Keratinocyte (primary cell): ENCODE data around the gene SIN3B. TPM values are rescaled to one million over a fixed set of nuclear protein-coding genes. Genes with fewer than 3 reads are reported as not detected.

Experiments
- DNase-seq: peaks from one replicate; pipeline ENCODE4 v3.0.0-alpha.2; 2011; ENCODE audit warnings: low read depth, missing footprints, low spot score
- FAIRE-seq: peaks from 2 replicates; lab custom pipeline; 2011; peaks lifted over from hg19 to GRCh38; lab: Jason Lieb, UNC
- H2AFZ ChIP-seq: 2 replicates; pipeline ENCODE4 v1.6.0; 2012; ENCODE audit warnings: low read length, control low read depth, inconsistent platforms; ENCODE audit not compliant: control insufficient read depth
- H3K27ac ChIP-seq: 2 replicates; pipeline ENCODE4 v1.5.1; 2011; ENCODE audit warnings: low read length; ENCODE audit not compliant: control insufficient read depth, insufficient read depth
- H3K27me3 ChIP-seq: 3 replicates; pipeline ENCODE4 v1.6.0; 2011; ENCODE audit warnings: low read length; ENCODE audit not compliant: control insufficient read depth, insufficient read depth; ENCODE audit errors: extremely low read depth
- H3K36me3 ChIP-seq, 2 experiments: 2 replicates in 1 of 2; 3 replicates in 1 of 2; pipeline ENCODE4 v1.5.1; 2011; ENCODE audit warnings: low read length in 2 of 2, mild to moderate bottlenecking in 1 of 2; ENCODE audit not compliant: control insufficient read depth in 2 of 2, insufficient read depth in 2 of 2; ENCODE audit errors: extremely low read depth in 1 of 2
- H3K4me1 ChIP-seq: 3 replicates; pipeline ENCODE4 v1.5.1; 2011; ENCODE audit warnings: low read length; ENCODE audit not compliant: control insufficient read depth, insufficient read depth; ENCODE audit errors: extremely low read depth
- H3K4me2 ChIP-seq: 3 replicates; pipeline ENCODE4 v1.6.0; 2011; ENCODE audit warnings: low read depth, low read length; ENCODE audit not compliant: control insufficient read depth, insufficient read depth; ENCODE audit errors: extremely low read depth
- H3K4me3 ChIP-seq, 3 experiments: fragments of 200-600 bp in 1 of 3; sonication (generic) in 1 of 3; 2 replicates in 2 of 3; 3 replicates in 1 of 3; pipeline ENCODE4 v1.5.1; 2011 to 2016; ENCODE audit warnings: low read length in 3 of 3, mild to moderate bottlenecking in 3 of 3, control low read depth in 2 of 3, inconsistent platforms in 1 of 3, low read depth in 1 of 3, mixed read lengths in 1 of 3, mixed run types in 1 of 3, moderate library complexity in 1 of 3; ENCODE audit not compliant: control insufficient read depth in 2 of 3, insufficient read depth in 2 of 3; ENCODE audit errors: extremely low read depth in 1 of 3
- H3K79me2 ChIP-seq: 2 replicates; pipeline ENCODE4 v1.6.0; 2012; ENCODE audit warnings: low read length; ENCODE audit not compliant: control insufficient read depth, insufficient read depth
- H3K9ac ChIP-seq: 3 replicates; pipeline ENCODE4 v1.6.0; 2011; ENCODE audit warnings: low read length; ENCODE audit not compliant: control insufficient read depth, insufficient read depth; ENCODE audit errors: extremely low read depth
- H3K9me1 ChIP-seq: 3 replicates; pipeline ENCODE4 v1.6.0; 2011; ENCODE audit warnings: low read length; ENCODE audit not compliant: control insufficient read depth, insufficient read depth; ENCODE audit errors: extremely low read depth
- H3K9me3 ChIP-seq: 2 replicates; pipeline ENCODE4 v1.5.1; 2012; ENCODE audit warnings: low read depth, low read length; ENCODE audit not compliant: control insufficient read depth
- H4K20me1 ChIP-seq: 3 replicates; pipeline ENCODE4 v1.6.0; 2011; ENCODE audit warnings: low read length; ENCODE audit not compliant: control insufficient read depth, insufficient read depth; ENCODE audit errors: extremely low read depth
- EZH2 ChIP-seq: IDR thresholded peaks from one replicate; pipeline ENCODE4 v1.6.1; 2012; ENCODE audit warnings: inconsistent platforms, mild to moderate bottlenecking, low read length, moderate library complexity
- dilution Hi-C: fragments of 300-500 bp; cut with MboI; formaldehyde crosslinking; loops from one replicate; pipeline ENCODE4 v1.7.0; 2020; ENCODE audit warnings: low sequenced_read_pairs; ENCODE audit not compliant: extremely low pct_ligation_motif_present
- polyA plus RNA-seq, 5 experiments: library from polyadenylated mRNA; depleted of rRNA in 3 of 5; stranded (reverse) in 3 of 5; stranded (forward) in 1 of 5; unstranded in 1 of 5; fragments of >200 nt; gene quantifications; 1 replicate in 1 of 5; 2 replicates in 3 of 5; 3 replicates in 1 of 5; pipeline versions ENCODE4 v1.2.1 to v1.2.3, GENCODE V29; 2011 to 2012; ENCODE audit warnings: missing spikeins in 2 of 5, low read depth in 1 of 5, low replicate concordance in 1 of 5
- TF ChIP-seq, protein P1 (sequence below), 3 experiments: IDR thresholded peaks in 1 of 3; conservative IDR thresholded peaks in 1 of 3; optimal IDR thresholded peaks in 1 of 3; 2 replicates in 2 of 3; 3 replicates in 1 of 3; pipeline versions ENCODE3 to v1.5.1; 2011; ENCODE audit warnings: low read length in 3 of 3, mild to moderate bottlenecking in 3 of 3, moderate library complexity in 2 of 3, control low read depth in 1 of 3, inconsistent platforms in 1 of 3; ENCODE audit not compliant: insufficient read depth in 2 of 3; ENCODE audit errors: extremely low read depth in 1 of 3

SIN3B gene
- polyA plus RNA-seq, 1 donor (not counting 4 experiments of a cell fraction or from before 2014, with no cell fraction given): 30.9 TPM

DNA sequence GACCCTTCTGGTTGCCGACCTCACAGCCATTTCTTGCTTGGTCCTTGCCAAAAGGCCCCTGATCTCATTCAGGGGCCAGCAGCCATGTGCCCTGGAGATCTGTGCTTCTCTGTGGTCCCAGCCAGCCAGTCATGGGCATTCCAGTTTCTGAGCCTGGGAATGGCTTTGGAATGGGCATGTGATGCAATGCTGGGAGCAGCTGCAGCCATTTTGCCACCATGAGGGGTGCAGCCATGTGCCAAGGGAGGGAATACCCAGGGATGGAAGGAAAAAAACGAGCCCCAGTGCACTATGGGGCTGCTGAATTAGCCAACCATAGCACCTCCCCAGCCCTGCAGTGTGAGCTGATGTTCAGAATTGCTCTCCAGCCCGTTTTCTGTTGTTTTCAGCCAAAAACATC, 85.9 kb downstream of the SIN3B start:
- H3K9me1 ChIP-seq: no peaks in the 10 kb centered on the region
- dilution Hi-C loops: no loop called here
- H3K79me2 ChIP-seq: no peaks in the 10 kb centered on the region
- no peaks in the 10 kb centered on the region for H3K9me3 ChIP-seq
- H3K4me1 ChIP-seq: no peaks in the 10 kb centered on the region
- no peak overlapping the region for H3K9ac ChIP-seq
- no peaks in the 10 kb centered on the region for H3K27me3 ChIP-seq
- H3K27ac ChIP-seq: no peak overlapping the region
- no peaks in the 10 kb centered on the region for H4K20me1 ChIP-seq
- no peak overlapping the region for H3K4me3 ChIP-seq
- no peak for DNase-seq
- no peaks in the 10 kb centered on the region for H3K36me3 ChIP-seq
- TF ChIP-seq, protein P1, sequence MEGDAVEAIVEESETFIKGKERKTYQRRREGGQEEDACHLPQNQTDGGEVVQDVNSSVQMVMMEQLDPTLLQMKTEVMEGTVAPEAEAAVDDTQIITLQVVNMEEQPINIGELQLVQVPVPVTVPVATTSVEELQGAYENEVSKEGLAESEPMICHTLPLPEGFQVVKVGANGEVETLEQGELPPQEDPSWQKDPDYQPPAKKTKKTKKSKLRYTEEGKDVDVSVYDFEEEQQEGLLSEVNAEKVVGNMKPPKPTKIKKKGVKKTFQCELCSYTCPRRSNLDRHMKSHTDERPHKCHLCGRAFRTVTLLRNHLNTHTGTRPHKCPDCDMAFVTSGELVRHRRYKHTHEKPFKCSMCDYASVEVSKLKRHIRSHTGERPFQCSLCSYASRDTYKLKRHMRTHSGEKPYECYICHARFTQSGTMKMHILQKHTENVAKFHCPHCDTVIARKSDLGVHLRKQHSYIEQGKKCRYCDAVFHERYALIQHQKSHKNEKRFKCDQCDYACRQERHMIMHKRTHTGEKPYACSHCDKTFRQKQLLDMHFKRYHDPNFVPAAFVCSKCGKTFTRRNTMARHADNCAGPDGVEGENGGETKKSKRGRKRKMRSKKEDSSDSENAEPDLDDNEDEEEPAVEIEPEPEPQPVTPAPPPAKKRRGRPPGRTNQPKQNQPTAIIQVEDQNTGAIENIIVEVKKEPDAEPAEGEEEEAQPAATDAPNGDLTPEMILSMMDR (optimal IDR thresholded peaks at IDR 0.05 in 1 of 3, IDR thresholded peaks at IDR 0.05 in 1 of 3, conservative IDR thresholded peaks at IDR 0.05 in 1 of 3; ENCODE audit: extremely low read depth in 1 of 3, insufficient read depth in 2 of 3, low read length in 3 of 3): no peak
- TF ChIP-seq EZH2: no peak
- no peak for FAIRE-seq
- no peak overlapping the region for H3K4me2 ChIP-seq
- H2AFZ ChIP-seq: no peak overlapping the region

DNA sequence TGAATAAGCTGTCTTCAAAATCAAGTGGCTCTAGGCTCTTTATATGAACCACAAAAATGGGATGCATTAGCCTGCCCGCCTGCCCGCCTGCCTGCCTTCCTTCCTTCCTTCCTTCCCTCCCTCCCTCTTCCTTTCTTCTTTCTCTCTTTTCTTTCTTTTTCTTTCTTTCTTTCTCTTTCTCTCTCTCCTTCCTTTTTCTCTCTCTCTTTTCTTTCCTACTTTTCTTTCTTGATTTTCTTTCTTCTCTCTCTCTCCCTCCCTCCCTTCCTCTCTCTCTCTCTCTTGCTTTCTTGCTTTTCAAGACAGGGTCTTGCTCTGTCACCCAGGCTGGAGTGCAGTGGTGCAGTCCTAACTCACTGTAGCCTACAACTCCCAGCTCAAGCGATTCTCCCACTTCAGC, 86.5 kb downstream of the SIN3B start:
- H3K9me1 ChIP-seq: no peaks in the 10 kb centered on the region
- DNase-seq: no peak
- H3K4me2 ChIP-seq: no peak overlapping the region
- no peak overlapping the region for H3K9ac ChIP-seq
- H3K27ac ChIP-seq: no peak overlapping the region
- no peaks in the 10 kb centered on the region for H4K20me1 ChIP-seq
- no peaks in the 10 kb centered on the region for H3K9me3 ChIP-seq
- dilution Hi-C loops: no loop called here
- TF ChIP-seq EZH2: no peak
- TF ChIP-seq, protein P1 (optimal IDR thresholded peaks at IDR 0.05 in 1 of 3, IDR thresholded peaks at IDR 0.05 in 1 of 3, conservative IDR thresholded peaks at IDR 0.05 in 1 of 3; ENCODE audit: extremely low read depth in 1 of 3, insufficient read depth in 2 of 3, low read length in 3 of 3): no peak
- no peak overlapping the region for H2AFZ ChIP-seq
- H3K79me2 ChIP-seq: no peaks in the 10 kb centered on the region
- FAIRE-seq: no peak
- no peaks in the 10 kb centered on the region for H3K27me3 ChIP-seq
- no peaks in the 10 kb centered on the region for H3K36me3 ChIP-seq
- no peak overlapping the region for H3K4me3 ChIP-seq
- H3K4me1 ChIP-seq: no peaks in the 10 kb centered on the region
